ENCODE data around the gene ERP29.
"Not testable (repeated sequence)": the region's sequence is repeated elsewhere in the genome, so short reads cannot be mapped to it uniquely, and the experiment has no call there.

ERP29 gene

GRCh38 chr12:112005419-112006395 is 7.5 kb upstream of the ERP29 start:
- DNase-seq, result no peak

GRCh38 chr12:112007945-112008344 is 5.3 kb upstream of the ERP29 start:
- DNase-seq, result no peak

- no peak for DNase-seq
Observed at GRCh38 chr12:112008918-112009317, 4.3 kb upstream of the ERP29 start.

GRCh38 chr12:112009596-112009995 is 3.6 kb upstream of the ERP29 start:
- DNase-seq, result not testable (repeated sequence)

- no peak for DNase-seq
Observed at GRCh38 chr12:112010415-112011344, 2.5 kb upstream of the ERP29 start.

GRCh38 chr12:112011685-112012084 is 1.5 kb upstream of the ERP29 start:
- DNase-seq, result no peak

GRCh38 chr12:112013601-112014402 is 576 bp downstream of the ERP29 start:
- DNase-seq, result peak; percentile 78

- no peak for DNase-seq
Observed at GRCh38 chr12:112015938-112016337, 2.7 kb downstream of the ERP29 start.

- DNase-seq, result no peak
Observed at GRCh38 chr12:112017041-112017440, 3.8 kb downstream of the ERP29 start.

- DNase-seq, result no peak
Observed at GRCh38 chr12:112018571-112019237, 5.5 kb downstream of the ERP29 start.

GRCh38 chr12:112020947-112021457 is 7.8 kb downstream of the ERP29 start:
- DNase-seq, result no peak

- DNase-seq, result no peak
Observed at GRCh38 chr12:112022241-112023016, 9.2 kb downstream of the ERP29 start.

- no peak for DNase-seq
Observed at GRCh38 chr12:112023759-112024396, 10.7 kb downstream of the ERP29 start.

- DNase-seq, result no peak
Observed at GRCh38 chr12:112025808-112026375, 12.7 kb downstream of the ERP29 start.

- no peak for DNase-seq
Observed at GRCh38 chr12:112029301-112029700, 16.1 kb downstream of the ERP29 start.

- no peak for DNase-seq
Observed at GRCh38 chr12:112031472-112031871, 18.2 kb downstream of the ERP29 start.

GRCh38 chr12:112032292-112032691 is 19.1 kb downstream of the ERP29 start:
- DNase-seq, result no peak

- no peak for DNase-seq
Observed at GRCh38 chr12:112035219-112035785, 22.1 kb downstream of the ERP29 start.

- not testable (repeated sequence) for DNase-seq
Observed at GRCh38 chr12:112036614-112037013, 23.4 kb downstream of the ERP29 start.

GRCh38 chr12:112046003-112046402 is 32.8 kb downstream of the ERP29 start:
- DNase-seq, result no peak

Data from DMS79 treated with DMSO at 0.1 percent for 48 hours (cell line).